GM10266 (cell line): ENCODE data around the gene ERCC6L.

Experiments
- DNase-seq: peaks from one replicate; pipeline ENCODE4 v3.0.0; 2012; ENCODE audit errors: extremely low spot score
- CTCF ChIP-seq: IDR thresholded peaks from 2 replicates; pipeline ENCODE4 v1.5.1; 2012; ENCODE audit warnings: mild to moderate bottlenecking, low read depth; ENCODE audit not compliant: control insufficient read depth, insufficient read depth; ENCODE audit errors: missing control alignments

ERCC6L gene

GRCh38 chrX:72271812-72272211 is 33.0 kb upstream of the ERCC6L start:
- no peak for TF ChIP-seq CTCF
- no peak for DNase-seq

GRCh38 chrX:72271091-72271788 is 32.4 kb upstream of the ERCC6L start:
- no peak for TF ChIP-seq CTCF
- DNase-seq, result no peak

DNA sequence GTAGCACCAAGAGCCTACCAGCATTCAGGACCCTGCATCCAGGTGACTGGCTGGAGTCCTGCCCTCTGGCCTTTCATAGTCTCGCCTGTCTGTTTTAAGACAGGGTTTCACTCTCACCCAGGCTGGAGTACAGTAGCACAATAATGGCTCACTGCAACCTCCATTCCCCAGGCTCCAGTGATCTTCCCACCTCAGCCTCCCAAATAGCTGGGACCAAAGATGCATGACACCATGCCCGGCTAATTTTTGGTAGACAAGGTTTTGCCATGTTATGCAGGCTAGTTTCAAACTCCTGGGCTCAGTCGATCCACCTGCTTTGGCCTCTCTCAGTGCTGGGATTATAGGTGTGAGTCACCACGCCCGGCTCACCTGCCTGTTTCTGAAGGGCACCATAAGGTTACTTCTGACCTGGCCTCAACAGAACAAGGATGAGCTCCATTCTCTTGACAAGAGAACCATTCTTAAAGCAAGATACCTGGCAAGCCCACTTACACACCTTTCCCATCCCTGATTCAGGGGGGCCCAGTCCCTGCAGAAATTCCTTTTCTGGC is 31.6 kb upstream of the ERCC6L start:
- DNase-seq, result no peak
- TF ChIP-seq CTCF, result no peak

GRCh38 chrX:72269671-72270251 is 30.9 kb upstream of the ERCC6L start:
- no peak for TF ChIP-seq CTCF
- no peak for DNase-seq

DNA sequence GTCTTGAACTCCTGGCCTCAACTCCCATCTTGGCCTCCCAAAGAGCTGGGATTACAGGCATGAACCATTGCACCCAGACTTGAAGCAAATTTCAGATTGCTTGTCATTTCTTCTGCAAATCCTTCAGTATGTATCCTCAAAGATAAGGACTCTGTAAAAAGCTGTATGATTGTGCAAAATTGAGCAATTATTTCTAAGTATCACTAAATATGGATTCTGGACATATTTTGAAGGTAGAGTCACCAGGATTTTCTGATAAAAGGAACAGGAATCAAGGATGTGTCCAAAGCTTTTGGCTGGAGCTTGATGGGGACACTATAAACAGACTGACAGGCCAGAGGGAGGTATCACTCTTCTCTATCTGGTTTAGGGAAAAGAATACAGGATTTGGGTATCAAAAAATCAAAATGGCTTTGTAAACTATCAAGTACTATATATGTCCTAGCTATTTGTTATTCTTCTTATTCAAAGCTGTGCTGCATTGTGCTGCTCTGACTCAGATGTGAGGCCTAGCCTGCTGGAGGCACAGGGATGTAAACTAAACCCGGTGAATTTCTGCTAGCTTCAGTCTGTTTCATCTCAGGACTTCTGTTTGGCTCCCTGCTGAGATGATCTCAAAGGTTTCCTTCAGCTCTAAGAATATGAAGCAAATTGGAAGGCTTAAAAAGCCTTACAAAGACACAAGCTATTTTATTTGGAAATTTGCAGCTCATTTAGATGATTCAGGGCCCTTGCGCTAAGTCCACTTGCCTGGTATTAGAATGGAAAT is 30.0 kb upstream of the ERCC6L start:
- TF ChIP-seq CTCF, result no peak
- DNase-seq, result no peak

GRCh38 chrX:72265263-72265662 is 26.4 kb upstream of the ERCC6L start:
- DNase-seq, result no peak
- no peak for TF ChIP-seq CTCF

- TF ChIP-seq CTCF, result no peak
- DNase-seq, result no peak
Measured at GRCh38 chrX:72262077-72262476, 23.2 kb upstream of the ERCC6L start.
